GM19397 (cell line): Measurements from ENCODE around the gene MYLK.

Source experiments
- ATAC-seq: cut with Tn5 transposase; IDR thresholded peaks from one replicate; pipeline ENCODE4 v1.9.1; 2021; ENCODE audit warnings: mild to moderate bottlenecking, moderate library complexity; ENCODE audit not compliant: unreplicated experiment

The MYLK gene

DNA sequence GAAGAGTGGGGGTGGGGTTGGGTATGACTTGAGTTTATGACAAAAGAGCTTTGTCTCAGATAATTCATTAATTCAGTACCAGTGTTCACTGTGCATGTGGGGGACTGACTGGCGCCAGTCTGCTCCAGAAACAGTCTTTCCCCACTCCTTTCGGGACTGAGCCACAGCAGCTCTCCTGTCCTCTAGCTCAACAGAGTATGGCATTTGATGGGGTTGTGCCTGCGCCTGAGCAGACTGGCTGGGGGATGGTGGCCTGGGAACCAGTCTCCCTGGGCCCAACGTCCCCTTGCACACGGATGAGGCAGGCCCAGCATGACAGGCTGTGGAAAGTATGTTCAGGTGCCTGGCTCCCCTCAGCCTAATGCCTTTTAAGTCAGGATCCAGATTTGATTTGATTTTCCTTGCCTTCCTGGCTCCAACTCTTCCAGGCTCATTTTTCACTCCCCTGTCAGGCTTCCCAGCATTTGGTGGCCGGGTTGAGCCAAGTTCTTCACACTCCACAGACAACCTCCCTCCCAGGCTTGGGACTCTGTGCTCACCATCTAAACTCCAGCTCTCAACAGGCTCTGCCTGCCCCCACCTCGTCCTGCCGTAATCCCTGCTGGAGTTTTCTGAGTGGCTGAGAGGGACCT lies 105.0 kb downstream of the MYLK start:
- no peak for ATAC-seq

DNA sequence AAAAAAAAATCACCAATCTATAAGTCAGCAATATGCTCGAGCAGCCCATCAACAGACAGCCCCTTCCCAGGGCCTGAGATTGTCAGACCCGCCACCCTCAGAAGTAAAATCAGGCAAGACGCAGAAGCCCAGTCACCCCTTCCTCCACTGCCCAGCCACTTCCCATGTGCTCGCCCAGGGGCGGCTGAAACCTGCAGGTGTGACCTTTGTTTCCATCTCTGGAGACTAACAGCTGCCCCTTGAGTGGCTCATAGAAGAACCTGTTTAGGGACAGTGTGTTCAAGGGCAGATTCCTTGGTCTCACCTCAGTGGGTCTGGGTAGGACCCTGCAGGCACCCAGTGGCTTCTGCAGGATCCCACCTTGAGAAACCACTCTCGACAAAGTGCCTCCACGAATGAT lies 105.6 kb downstream of the MYLK start:
- no peak for ATAC-seq

DNA sequence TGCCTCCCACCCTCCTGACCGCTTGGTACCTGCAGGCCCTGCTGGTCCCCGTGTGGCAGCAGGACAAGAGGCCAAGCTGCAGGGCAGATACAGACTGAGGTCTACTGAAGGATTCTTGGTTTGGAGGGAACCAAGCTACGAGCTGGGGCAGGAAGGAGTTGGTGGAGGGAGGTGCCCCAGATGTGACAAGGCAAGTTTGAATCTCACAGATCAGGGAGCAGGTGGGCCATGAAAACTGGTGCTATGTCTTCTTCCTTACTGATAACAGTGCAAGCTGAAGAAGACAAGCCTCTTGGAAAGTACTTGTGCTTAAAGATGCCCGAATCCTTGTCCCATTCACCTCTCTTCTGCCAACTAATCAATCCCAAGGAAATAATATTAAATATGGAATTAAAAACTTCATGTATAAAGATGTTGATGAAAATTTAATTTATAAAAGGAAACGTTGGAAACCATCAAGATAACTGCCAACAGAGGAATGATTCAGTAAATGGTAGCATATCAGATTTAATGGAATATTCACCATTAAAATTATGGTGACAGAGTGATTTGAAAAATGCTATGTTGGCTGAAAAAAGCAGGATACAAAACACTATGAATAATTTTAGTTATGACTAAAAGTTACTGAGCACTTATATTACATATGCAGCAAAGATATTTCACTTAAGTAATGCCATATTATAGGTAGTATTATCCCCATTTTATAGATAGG lies 107.9 kb downstream of the MYLK start:
- ATAC-seq = no peak

DNA sequence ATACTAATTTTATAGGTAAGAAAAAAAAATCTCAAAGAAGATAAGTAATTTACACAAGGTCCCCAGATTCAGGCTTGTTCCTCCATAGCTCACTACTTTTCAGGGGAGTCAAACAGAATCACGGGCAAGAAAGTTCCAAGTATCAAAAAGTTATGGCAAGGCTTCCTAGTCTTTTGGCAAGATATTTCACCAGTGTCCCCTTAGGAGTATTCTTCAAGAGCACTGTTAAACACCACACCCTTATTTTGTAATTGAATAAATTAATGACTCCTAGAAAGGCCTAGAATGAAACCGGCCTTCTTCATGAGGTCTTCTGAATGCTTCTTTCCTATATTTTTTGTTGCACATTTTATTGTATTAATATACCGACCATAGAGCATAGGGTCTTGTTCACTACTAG lies 109.7 kb downstream of the MYLK start:
- ATAC-seq = no peak

DNA sequence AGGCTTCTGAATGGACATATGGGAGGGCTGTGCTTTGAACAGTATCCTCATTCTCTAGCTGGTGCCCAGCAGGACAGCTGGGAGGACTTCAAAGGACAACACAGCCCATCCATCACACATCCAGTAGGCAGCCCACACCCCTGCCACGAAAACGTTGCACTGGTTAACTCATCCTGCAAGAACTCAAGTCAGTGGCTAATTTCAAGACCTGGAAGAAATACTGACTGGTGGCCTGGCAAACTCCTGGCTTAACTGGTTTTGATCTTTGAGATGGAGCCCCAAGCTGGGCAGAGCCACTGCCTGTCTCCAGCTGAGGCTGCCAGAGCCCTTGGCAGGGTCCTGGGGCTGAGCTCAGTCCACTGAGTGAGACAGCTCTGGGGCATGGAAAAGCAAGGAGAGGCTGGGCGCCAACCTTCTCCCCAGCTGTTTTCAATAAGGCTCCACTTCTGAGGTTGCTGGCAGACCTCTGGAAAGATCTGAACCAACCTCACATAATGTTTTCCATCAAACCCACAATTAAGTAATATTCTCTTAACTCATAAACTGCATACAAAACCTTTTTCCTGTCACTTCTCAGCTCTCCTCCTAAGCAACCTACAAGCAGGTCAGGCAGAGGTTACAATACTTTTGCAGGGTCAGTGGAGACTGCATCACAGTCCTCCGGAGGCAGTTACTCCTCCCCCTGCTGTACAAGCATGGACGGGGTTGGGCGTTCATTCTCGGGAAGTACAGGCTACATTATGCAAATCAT lies 110.3 kb downstream of the MYLK start:
- no peak for ATAC-seq

DNA sequence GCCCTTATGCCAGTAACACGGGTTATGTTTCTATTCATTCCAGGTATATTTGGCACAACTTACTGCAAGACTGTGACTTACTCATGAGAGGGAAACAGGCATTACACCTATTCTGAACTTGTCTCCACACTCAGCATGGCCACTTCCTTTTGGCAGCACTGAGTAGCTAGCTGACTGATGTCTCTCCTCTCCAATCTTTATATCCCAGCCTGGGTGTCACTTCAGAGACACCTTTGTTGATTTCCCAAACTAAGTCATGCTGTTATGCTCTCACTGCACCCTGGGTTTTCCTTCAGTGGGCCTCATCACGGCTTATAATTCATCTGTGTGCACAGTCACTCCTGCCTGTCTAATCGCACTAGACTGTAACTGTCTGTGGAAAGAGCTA lies 114.8 kb downstream of the MYLK start:
- ATAC-seq = no peak

DNA sequence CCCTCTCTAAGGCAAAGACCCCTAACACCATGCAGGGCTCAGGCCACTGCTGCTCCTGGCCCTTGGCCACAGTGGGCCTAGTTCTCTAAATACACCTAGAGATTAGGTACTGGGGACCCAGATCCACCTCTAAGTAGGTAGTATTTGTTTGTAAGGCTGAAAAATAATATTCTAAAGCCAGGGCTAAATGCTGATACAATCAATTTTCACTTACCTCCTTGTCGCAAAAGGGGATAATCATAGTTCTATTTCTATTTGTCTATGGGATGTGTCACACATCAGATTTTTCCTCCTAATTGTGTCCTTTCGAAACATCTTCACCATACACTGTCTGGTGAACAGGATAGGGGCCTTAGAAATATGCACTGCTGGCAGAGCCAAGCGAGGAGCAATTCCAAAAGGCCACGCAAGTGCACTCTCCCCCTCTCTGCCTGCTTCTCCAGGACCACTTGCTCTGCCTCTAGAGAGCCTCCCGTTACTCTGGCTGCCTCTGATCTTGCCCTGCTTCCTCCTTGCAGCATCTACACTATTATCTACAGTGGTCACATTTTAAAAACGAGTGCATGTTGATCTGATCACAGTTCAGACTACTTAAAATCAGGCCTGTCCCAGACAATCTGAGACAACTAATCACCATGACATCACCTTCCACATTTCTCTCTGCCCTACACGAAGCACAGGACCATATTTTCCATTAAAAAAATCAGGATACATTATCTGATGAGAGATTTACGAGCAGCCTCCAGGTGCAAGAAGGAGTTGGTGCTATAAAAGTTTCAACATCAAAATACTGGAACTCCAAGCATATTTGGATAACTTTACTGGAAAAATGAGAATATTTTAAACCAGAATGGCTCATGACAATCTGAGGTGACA lies 115.4 kb downstream of the MYLK start:
- no peak for ATAC-seq

DNA sequence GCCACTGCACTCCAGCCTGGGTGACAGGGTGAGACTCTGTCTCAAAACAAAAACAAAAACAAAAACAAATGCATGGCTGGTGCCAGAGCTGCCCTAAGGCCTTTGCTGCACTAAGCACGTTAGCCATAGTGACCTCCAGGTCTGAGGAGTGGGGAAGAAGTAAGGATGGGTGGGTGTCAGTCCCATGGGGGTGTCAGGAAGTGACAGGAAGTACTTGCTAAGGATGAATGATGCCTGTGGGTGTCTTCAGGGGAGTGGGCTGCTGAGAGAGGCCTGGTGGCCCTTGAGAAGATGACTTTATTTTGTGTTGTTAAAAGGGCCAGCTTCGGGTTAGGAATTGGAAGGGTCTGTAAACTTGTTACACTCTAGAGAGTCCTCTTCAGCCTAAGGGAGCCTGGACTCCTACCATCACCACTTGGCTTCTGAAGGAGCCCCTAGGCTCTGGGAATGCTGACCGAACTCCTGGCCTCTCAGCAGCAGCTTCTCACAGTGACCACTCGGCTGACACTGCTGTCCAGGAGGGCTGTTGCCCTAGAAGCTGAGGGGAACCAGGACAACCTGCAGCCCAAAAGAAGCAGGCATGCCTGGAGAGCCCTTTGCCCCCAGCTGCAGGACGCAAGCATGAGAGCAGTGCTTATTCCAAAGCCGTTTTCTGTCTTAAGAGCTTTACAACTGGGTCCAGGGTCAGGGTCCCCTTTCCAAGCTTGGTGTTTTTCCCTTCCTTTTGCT lies 116.4 kb downstream of the MYLK start:
- ATAC-seq = no peak

DNA sequence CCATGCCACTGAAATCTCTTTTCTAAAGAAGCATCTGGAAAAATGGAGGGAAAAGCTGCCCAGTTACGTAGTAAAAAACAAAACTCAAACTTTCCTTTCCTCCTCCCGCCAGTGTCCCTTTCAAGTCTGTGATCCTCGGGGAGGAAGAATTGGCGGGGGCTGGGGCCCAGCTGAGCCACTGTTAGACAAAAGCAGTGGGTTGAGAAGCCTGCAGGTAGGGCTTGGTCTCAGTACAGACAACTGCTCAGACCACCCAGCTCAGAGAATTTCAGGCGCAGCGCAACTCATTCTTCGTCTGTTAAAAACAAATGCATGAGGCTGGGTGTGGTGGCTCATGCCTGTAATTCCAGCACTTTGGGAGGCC lies 117.1 kb downstream of the MYLK start:
- no peak for ATAC-seq

DNA sequence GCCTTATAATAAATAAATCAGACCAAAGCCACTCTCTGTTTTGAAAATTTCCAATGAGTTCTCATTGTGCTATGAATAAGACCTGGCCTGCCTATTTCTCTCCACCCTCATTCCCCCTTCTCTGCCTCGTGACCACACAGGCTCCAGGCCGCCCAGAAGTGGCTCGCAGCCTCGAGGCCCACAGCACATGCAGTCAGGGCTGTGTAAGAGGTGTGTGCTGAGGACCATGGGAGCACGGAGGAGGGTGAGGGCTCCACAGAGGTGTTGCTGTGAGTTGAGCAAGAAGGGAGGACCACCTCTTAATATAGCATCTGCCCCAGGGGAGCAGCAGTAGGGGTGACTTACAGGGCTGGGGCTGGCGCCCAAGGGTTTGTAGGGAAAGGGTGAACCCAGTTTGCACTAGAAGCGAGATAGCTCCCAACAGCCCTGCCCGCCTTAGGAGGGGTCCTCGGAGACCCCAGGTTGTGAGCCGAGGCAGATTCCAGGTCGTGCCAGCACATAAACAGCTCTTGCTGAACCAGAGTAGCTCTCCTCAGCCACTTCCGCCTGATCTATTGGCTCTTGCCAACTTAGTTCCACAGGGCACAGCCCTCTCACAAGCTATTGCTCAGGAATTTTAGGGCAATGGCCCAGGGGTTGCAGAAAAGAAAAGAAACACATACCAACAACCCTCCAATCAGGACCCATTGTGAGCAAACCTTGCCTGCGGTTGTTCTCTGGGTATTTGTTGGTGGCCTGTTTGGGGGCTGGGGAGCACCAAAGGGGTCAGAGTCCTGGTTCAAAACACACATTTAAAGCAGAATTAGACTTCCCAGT lies 117.7 kb downstream of the MYLK start:
- ATAC-seq = no peak

DNA sequence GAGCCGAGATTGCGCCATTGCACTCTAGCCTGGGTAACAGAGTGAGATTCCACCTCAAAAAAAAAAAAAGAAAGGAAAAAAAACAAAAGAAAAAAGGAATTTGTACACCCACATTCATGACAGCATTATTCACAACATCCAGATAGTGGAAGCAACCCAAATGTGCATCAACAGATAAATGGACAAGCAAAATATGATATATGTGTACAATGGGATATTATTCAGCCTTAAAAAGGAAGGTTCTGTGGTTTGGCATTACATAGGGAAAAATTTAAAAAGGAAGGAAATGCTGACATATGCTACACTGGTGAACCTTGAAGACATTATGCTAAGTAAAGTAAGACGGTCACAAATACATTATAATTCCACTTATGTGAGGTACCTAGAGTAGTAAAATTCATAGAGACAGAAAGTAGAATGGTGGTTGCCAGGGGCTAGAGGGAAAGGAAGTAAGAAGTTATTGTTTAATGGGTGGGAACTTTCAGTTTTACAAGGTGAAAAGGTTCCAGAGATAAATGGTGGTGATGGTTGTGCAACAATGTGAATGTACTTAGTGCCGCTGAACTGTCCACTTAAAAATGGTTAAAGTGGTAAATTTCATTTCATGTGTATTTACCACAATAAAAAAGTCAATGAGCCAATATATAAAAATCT lies 118.5 kb downstream of the MYLK start:
- no peak for ATAC-seq

DNA sequence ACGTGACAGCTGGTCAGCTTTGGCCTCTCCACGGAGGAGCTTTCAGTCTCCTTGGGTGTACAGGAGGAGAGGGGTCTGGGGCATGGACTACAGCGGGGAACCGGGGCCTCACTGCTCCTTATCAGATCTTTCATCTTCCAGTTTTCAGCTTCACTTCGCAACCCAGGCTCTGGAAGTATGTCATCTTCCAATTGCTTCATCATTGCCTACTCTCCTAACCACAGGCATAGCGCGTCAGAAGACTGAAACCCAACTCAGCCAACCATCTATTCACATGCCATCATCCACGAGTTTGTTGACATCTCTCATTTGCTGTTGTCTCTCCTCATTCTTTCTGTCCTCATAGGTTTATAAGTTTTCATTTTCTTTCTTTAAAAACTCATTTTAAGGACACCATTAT lies 119.5 kb downstream of the MYLK start:
- no peak for ATAC-seq

DNA sequence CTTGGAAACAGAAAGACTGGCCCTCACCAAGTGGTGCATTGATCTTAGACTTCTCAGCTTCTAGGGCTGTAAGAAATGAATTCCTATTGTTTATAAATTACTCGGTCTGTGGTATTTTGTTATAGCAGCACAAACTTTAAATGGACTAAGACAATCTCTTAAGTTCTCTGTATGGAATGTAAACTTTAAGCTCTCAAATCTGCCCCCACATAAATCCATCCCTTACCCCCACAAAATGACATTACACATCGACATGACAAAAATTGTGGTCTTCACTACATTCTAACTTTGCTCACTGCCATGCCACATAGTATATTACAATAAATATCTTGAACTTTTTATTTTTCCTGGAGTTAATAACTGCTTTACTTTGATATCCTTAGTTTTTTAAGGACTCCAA lies 121.3 kb downstream of the MYLK start:
- ATAC-seq = no peak

DNA sequence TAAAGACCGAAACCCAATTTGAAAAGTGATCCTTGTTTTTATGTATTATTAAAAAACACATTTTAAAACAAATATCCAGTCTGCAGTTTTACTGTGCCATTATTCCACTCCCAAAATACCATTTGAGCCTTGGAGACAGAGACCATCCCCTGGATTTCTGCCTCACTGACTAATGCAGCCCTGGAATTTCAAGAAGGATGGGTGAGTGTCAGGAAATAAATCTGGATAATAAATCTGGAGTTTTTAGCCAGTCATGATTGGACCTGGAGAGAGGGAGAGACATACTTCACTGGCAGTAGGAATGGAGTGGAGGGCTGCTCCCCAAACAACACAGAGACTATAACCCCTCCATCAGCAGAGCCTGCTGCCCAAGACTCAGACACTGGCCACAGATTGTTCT lies 123.3 kb downstream of the MYLK start:
- ATAC-seq = no peak

DNA sequence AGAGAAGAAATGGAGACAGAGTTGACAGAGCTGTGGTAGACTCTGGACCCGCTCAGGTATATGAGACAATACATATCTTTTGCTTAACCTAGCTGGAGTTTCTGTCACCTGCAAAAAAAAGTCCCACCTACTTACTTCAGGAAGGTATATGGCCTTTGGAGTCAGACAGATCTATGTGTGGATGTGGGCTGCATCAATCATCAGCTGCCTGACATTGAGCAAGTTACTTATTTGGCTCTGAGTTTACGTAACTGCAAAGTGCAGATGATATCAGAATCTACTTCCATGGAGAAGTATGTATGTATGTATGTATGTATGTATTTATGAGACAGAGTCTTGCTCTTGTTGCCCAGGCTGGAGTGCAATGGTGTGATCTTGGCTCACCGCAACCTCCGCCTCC lies 124.3 kb downstream of the MYLK start:
- no peak for ATAC-seq

DNA sequence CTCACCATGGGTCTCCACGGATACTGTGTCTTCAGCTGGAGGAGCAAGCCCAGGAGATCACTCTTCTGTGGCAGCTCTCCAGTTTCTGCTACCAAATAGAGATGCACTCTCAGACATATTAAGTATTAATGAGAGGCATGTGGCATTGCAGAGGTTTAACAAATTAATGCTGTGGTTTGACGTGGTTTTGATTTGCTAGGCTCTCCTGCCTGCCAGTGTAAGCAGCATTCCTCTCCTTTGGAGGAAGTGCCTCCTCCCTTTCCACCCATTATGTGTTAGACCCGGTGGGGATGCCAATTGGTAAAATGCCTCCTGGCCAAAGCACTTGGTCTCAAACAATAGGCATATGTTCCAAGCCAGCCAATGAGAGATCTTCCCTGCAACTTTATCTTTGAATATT lies 124.8 kb downstream of the MYLK start:
- no peak for ATAC-seq

DNA sequence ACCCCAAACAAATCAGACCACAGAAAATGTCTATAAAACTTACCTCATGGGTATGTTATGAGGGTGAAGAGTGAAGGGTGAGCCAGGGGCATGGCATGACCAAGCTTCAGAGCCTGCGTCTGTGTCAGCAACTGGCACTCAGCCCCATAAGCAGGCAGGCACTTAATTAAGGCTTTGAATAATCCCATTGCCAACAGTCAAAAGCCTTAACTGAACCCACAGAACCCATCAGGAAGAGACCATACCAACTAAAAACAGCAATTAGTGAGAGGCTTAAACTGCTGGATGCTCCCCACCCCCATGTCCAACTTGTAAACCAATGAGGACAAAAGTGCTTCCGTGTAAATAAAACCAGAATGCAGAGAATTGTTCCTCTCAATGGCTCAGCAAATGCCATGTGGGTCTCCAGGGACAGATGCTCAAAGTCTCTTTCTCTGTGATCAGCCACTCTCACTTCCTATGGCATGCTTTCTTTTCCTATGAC lies 126.0 kb downstream of the MYLK start:
- ATAC-seq = no peak

DNA sequence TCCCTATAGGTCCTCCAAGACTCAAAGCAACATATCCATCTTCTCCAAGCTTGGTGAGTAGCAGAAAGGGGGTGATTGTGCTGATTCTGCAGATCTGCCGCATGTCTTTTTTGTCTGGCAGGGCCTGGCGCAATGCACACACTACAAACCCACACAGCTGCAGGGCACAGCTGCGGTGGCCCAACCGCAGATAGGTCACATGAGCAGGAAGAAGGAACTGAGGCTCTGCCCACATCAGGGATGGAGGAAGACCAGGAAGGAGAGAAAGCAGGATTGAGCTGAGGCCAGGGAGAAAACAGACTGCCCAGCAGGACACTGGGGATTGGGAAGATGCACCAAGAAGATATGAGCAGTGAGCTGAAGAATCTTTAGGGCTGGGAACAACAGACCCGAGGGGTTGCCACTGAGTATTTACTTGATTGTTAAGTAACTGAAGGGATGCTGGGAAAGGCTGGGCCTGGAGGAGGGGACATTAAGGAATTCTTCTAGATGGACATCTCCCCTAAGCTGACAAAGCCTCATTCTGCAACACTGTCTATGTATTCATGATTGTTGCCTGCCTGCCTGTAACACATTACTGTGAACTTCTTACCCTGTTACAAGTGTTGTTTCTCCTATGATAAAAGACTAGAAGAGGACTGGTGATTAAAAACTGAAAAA lies 126.7 kb downstream of the MYLK start:
- ATAC-seq = no peak

DNA sequence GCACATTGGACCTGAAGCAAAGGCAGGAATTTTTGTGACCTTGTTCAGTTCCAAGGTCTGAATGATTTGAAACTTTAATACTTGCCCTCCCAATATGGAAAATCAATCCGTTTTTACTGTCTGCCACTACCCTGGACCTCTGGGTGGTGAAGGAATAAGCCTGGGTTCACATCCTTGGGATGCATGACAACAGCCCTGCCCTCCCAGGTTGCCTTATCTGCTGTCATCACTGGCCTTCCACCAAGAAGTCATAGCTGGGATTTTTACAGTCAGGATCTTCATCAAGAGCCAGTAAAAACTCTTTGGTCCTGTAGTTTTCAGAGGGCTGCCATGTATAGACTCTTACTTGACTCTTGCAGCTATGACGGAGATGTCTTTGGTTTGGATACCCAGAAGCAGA lies 128.6 kb downstream of the MYLK start:
- no peak for ATAC-seq
